Effector memory CD4-positive, alpha-beta T cell (primary cell): ENCODE data around the gene TTC4.

ENCODE experiments used
- DNase-seq, 3 donors: peaks; one replicate each; pipeline ENCODE4 v3.0.0-alpha.2; 2020
- H3K27ac ChIP-seq: 2 replicates; pipeline ENCODE4 v1.7.0; 2013; ENCODE audit warnings: mild to moderate bottlenecking, low read length, moderate library complexity; ENCODE audit not compliant: insufficient read depth, poor library complexity, severe bottlenecking
- H3K27me3 ChIP-seq: replicated peaks from 2 replicates; pipeline ENCODE4 v1.7.0; 2013; ENCODE audit warnings: mild to moderate bottlenecking, low read length; ENCODE audit not compliant: insufficient read depth, control insufficient read depth, poor library complexity, severe bottlenecking
- H3K36me3 ChIP-seq: 2 replicates; pipeline ENCODE4 v1.7.0; 2013; ENCODE audit warnings: mild to moderate bottlenecking, low read length, moderate library complexity; ENCODE audit not compliant: control insufficient read depth, insufficient read depth
- H3K4me1 ChIP-seq: 2 replicates; pipeline ENCODE4 v1.7.0; 2013; ENCODE audit warnings: low read length, mild to moderate bottlenecking; ENCODE audit not compliant: control insufficient read depth, insufficient read depth, poor library complexity, severe bottlenecking
- H3K4me3 ChIP-seq: 2 replicates; pipeline ENCODE4 v1.7.0; 2013; ENCODE audit warnings: low read length, low read depth, mild to moderate bottlenecking; ENCODE audit not compliant: insufficient read depth, poor library complexity, severe bottlenecking
- H3K9me3 ChIP-seq: 2 replicates; pipeline ENCODE4 v1.7.0; 2013; ENCODE audit warnings: mild to moderate bottlenecking, low read length, moderate library complexity; ENCODE audit not compliant: control insufficient read depth

Gene TTC4

GRCh38 chr1:54788459-54788858 lies 72.8 kb downstream of the TTC4 start:
- Histone ChIP-seq H3K27ac (no peak overlapping the region), H3K36me3 (peaks cover 47% of the 10 kb centered on the region), H3K4me1 (no peaks in the 10 kb centered on the region), H3K9me3 (no peaks in the 10 kb centered on the region), H3K4me3 (no peak overlapping the region), H3K27me3 (no peaks in the 10 kb centered on the region)
- no peak for DNase-seq

- Histone ChIP-seq H3K4me1 (no peaks in the 10 kb centered on the region), H3K27ac (no peak overlapping the region), H3K4me3 (no peak overlapping the region), H3K27me3 (no peaks in the 10 kb centered on the region), H3K36me3 (peaks cover 34% of the 10 kb centered on the region), H3K9me3 (no peaks in the 10 kb centered on the region)
- DNase-seq, result no peak
Observed at GRCh38 chr1:54791880-54792522, 76.3 kb downstream of the TTC4 start.
